Measurements from ENCODE around the gene DCC.

- TF ChIP-seq EP300 (IDR thresholded peaks at IDR 0.05) (no peak), POLR2AphosphoS5 (IDR thresholded peaks at IDR 0.05) (no peak), CTCF (IDR thresholded peaks at IDR 0.05) (no peak)
Observed at GRCh38 chr18:52826994-52827393, 487.0 kb downstream of the DCC start.

Data from upper lobe of left lung (tissue), 4 donors.